PFSK-1 (cell line): ENCODE measurements around the gene FAM83D.

Experiments used
- FOXP2 ChIP-seq: optimal IDR thresholded peaks from 2 replicates; pipeline ENCODE3; 2011; ENCODE audit warnings: borderline replicate concordance, control low read depth, inconsistent platforms; ENCODE audit not compliant: insufficient read depth; ENCODE audit errors: extremely low read length, extremely low read depth
- POLR2AphosphoS5 ChIP-seq: IDR thresholded peaks from 2 replicates; pipeline ENCODE4 v1.6.1; 2012; ENCODE audit warnings: low read depth, mild to moderate bottlenecking, control low read depth, low read length, moderate library complexity
- SIN3A ChIP-seq: IDR thresholded peaks from 2 replicates; pipeline ENCODE4 v1.6.1; 2012; ENCODE audit warnings: mild to moderate bottlenecking, low read length, moderate library complexity, borderline replicate concordance; ENCODE audit not compliant: insufficient read depth
- TAF1 ChIP-seq: IDR thresholded peaks from 2 replicates; pipeline ENCODE4 v1.6.1; 2012; ENCODE audit warnings: low read length, control low read depth, borderline replicate concordance; ENCODE audit not compliant: insufficient read depth
- TF ChIP-seq, protein P1 (sequence below), 2 experiments: IDR thresholded peaks; 2 replicates each; pipeline versions ENCODE4 v1.6.1 to v1.8.0; 2011 to 2012; ENCODE audit warnings: low read depth in 2 of 2, low read length in 2 of 2, control low read depth in 1 of 2, inconsistent platforms in 1 of 2, mild to moderate bottlenecking in 1 of 2, moderate library complexity in 1 of 2; ENCODE audit not compliant: insufficient read depth in 1 of 2

Gene FAM83D

DNA sequence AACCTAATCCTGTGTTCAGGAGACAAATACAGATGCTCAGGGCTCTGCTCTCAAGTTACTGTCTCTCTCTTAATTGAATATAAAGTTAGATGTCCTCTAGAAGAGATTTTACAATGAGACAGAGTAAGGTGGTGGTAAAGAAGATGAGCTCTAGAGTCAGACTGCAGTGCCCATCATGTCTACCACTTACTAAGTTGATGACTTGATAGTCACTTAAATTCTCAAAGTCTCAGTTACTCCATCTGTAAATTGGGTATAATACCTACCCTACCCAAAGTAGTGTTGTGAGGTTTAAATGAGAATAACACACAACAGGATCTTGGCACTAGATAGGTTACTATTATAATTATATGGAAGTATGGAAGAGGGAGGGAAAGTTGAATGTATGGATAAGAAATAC lies 37.5 kb downstream of the FAM83D start:
- TF ChIP-seq POLR2AphosphoS5 (no peak), TAF1 (no peak), FOXP2 (no peak), SIN3A (no peak)
- TF ChIP-seq, protein P1, sequence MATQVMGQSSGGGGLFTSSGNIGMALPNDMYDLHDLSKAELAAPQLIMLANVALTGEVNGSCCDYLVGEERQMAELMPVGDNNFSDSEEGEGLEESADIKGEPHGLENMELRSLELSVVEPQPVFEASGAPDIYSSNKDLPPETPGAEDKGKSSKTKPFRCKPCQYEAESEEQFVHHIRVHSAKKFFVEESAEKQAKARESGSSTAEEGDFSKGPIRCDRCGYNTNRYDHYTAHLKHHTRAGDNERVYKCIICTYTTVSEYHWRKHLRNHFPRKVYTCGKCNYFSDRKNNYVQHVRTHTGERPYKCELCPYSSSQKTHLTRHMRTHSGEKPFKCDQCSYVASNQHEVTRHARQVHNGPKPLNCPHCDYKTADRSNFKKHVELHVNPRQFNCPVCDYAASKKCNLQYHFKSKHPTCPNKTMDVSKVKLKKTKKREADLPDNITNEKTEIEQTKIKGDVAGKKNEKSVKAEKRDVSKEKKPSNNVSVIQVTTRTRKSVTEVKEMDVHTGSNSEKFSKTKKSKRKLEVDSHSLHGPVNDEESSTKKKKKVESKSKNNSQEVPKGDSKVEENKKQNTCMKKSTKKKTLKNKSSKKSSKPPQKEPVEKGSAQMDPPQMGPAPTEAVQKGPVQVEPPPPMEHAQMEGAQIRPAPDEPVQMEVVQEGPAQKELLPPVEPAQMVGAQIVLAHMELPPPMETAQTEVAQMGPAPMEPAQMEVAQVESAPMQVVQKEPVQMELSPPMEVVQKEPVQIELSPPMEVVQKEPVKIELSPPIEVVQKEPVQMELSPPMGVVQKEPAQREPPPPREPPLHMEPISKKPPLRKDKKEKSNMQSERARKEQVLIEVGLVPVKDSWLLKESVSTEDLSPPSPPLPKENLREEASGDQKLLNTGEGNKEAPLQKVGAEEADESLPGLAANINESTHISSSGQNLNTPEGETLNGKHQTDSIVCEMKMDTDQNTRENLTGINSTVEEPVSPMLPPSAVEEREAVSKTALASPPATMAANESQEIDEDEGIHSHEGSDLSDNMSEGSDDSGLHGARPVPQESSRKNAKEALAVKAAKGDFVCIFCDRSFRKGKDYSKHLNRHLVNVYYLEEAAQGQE (IDR thresholded peaks at IDR 0.05; ENCODE audit: insufficient read depth in 1 of 2, low read depth in 2 of 2, low read length in 2 of 2), result no peak

DNA sequence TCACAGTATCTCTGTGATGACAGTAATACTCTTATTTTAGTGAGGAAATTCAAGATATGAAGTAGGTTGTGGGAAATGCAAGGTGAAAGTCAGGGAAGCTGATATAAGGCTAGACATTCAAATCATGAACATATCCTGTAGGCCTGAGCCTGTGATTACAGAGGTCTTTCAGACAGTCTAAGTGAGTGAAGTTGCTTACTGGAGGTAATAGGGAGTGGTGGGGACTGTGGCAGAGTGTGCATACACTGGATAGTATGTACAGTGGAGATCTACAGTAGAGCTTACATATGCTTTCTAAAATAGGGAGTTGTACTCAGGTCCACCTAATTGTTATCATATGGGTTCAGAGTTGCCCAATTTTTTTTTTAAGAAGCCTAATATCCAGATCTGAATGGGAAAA lies 39.0 kb downstream of the FAM83D start:
- TF ChIP-seq, protein P1 (IDR thresholded peaks at IDR 0.05; ENCODE audit: insufficient read depth in 1 of 2, low read depth in 2 of 2, low read length in 2 of 2), result no peak
- TF ChIP-seq TAF1 (no peak), POLR2AphosphoS5 (no peak), SIN3A (no peak), FOXP2 (no peak)

DNA sequence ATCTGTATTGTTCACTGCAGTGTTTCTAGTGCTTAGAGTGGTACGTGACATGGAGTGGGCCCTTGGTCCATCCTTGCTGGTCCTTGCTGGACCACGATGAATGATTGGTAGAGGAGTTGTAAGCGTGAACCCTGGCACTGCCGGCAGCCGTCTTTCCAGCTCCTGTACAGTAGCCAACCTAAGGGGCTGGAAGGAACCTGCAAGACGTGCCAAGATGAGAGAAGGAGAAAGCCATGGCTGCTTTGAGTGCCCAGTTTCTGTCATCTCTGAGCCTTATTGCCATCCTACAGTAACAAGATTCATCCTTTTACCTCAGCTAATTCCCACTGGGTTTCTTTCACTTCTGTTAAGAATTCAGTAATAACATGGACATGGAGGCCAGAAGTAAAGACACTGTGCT lies 41.9 kb downstream of the FAM83D start:
- TF ChIP-seq, protein P1 (IDR thresholded peaks at IDR 0.05; ENCODE audit: insufficient read depth in 1 of 2, low read depth in 2 of 2, low read length in 2 of 2), result no peak
- TF ChIP-seq FOXP2, result no peak
- no peak for TF ChIP-seq POLR2AphosphoS5
- no peak for TF ChIP-seq TAF1
- TF ChIP-seq SIN3A, result no peak

DNA sequence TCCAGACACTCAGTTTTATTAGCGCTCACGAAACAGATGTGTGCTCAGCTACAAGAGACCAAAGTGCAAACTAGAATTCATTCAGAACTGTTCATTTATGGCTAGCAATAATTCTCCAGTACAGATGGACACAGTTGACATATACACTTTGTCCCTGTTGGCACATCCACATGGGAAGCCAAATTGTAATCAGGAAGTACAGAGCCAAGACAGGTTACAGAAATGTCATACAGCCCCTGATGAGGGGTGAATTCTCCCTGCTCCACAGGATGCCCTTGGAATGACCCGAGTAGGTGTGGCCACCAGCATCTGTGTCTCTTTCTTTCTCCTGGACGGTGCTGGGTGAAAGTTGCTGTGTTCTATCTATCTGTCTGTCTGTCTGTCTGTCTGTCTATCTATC lies 43.5 kb downstream of the FAM83D start:
- no peak for TF ChIP-seq FOXP2
- no peak for TF ChIP-seq POLR2AphosphoS5
- TF ChIP-seq, protein P1 (IDR thresholded peaks at IDR 0.05; ENCODE audit: insufficient read depth in 1 of 2, low read depth in 2 of 2, low read length in 2 of 2), result no peak
- TF ChIP-seq SIN3A, result no peak
- no peak for TF ChIP-seq TAF1

DNA sequence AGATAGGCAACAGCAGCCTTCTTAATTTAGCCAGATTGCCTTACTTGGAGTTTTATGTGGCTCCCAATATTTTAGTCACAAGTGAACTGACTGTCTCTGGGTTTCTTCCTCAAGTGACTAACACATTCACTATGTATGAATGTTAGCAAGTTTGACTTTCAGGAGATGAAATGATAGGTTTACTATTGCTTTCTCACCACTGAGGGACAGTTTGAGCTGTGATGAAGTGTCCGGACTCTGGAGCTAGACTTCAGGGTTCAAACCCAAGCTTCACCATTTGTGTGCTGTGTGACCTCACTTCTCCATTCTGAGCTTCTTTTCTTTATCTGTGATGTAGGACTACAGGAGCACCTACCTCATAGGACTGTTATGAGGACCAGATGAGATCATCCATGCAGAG lies 44.1 kb downstream of the FAM83D start:
- no peak for TF ChIP-seq POLR2AphosphoS5
- TF ChIP-seq, protein P1 (IDR thresholded peaks at IDR 0.05; ENCODE audit: insufficient read depth in 1 of 2, low read depth in 2 of 2, low read length in 2 of 2), result no peak
- TF ChIP-seq TAF1, result no peak
- no peak for TF ChIP-seq FOXP2
- no peak for TF ChIP-seq SIN3A
